ENCODE measurements around the gene MPO.

DNA sequence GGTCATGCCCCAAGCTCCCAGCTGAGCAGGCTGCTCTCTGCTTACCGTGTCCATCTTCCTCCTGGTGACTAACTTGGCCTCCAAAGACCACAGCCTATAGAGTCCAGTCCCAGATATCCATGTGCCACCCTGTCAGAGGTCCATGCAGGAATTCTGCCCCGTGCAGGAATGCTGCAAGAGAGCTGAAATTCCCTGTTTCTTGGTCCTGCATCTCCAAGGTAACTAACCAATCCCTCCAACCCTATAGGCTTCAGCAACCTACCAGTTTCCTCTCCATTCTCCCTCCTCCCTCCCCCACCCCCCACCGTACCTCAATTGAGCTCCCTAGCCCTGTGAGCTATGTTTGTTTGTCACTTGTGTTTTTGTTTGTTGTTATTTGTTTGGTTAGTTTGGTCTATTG is 52.1 kb downstream of the MPO start:
- TF ChIP-seq, protein P1, sequence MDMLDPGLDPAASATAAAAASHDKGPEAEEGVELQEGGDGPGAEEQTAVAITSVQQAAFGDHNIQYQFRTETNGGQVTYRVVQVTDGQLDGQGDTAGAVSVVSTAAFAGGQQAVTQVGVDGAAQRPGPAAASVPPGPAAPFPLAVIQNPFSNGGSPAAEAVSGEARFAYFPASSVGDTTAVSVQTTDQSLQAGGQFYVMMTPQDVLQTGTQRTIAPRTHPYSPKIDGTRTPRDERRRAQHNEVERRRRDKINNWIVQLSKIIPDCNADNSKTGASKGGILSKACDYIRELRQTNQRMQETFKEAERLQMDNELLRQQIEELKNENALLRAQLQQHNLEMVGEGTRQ (IDR thresholded peaks at IDR 0.05; ENCODE audit: low read length): no peak
- TF ChIP-seq RFX5 (IDR thresholded peaks at IDR 0.05; ENCODE audit: borderline replicate concordance, low read depth, low read length): no peak
- TF ChIP-seq EZH2 (IDR thresholded peaks at IDR 0.05; ENCODE audit: low read depth, low read length, severe bottlenecking): no peak
- TF ChIP-seq, protein P2, sequence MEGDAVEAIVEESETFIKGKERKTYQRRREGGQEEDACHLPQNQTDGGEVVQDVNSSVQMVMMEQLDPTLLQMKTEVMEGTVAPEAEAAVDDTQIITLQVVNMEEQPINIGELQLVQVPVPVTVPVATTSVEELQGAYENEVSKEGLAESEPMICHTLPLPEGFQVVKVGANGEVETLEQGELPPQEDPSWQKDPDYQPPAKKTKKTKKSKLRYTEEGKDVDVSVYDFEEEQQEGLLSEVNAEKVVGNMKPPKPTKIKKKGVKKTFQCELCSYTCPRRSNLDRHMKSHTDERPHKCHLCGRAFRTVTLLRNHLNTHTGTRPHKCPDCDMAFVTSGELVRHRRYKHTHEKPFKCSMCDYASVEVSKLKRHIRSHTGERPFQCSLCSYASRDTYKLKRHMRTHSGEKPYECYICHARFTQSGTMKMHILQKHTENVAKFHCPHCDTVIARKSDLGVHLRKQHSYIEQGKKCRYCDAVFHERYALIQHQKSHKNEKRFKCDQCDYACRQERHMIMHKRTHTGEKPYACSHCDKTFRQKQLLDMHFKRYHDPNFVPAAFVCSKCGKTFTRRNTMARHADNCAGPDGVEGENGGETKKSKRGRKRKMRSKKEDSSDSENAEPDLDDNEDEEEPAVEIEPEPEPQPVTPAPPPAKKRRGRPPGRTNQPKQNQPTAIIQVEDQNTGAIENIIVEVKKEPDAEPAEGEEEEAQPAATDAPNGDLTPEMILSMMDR (IDR thresholded peaks at IDR 0.05; ENCODE audit: control extremely low read depth in 1 of 3, insufficient read depth in 1 of 3, low read depth in 1 of 3, low read length in 3 of 3): no peak
- no peak for TF ChIP-seq HDAC6 (IDR thresholded peaks at IDR 0.05; ENCODE audit: low read depth, low read length)
- TF ChIP-seq, protein P3, sequence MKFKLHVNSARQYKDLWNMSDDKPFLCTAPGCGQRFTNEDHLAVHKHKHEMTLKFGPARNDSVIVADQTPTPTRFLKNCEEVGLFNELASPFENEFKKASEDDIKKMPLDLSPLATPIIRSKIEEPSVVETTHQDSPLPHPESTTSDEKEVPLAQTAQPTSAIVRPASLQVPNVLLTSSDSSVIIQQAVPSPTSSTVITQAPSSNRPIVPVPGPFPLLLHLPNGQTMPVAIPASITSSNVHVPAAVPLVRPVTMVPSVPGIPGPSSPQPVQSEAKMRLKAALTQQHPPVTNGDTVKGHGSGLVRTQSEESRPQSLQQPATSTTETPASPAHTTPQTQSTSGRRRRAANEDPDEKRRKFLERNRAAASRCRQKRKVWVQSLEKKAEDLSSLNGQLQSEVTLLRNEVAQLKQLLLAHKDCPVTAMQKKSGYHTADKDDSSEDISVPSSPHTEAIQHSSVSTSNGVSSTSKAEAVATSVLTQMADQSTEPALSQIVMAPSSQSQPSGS (IDR thresholded peaks at IDR 0.05; ENCODE audit: low read length): no peak
